GM23338 (cell line): Measurements from ENCODE around the gene GTF2A1. TPM values are rescaled to one million over a fixed set of nuclear protein-coding genes. Genes with fewer than 3 reads are reported as not detected.

Source experiments
- ATAC-seq: fragments of 200-7000 bp; cut with Tn5 transposase; 3 replicates; pipeline ENCODE4 v1.9.1; 2020
- DNase-seq: peaks from one replicate; pipeline ENCODE4 v3.0.0-alpha.2; 2015; ENCODE audit warnings: low spot score
- H2AFZ ChIP-seq: fragments of 200-600 bp; sonication (generic); 2 replicates; pipeline ENCODE4 v1.8.0; 2016; ENCODE audit warnings: antibody characterized with exemption, mild to moderate bottlenecking, moderate library complexity
- H3F3A ChIP-seq: fragments of 200-600 bp; sonication (generic); replicated peaks from 2 replicates; pipeline ENCODE4 v1.8.0; 2017; ENCODE audit warnings: antibody characterized with exemption, mixed run types, low read depth
- H3K27ac ChIP-seq: fragments of 200-600 bp; sonication (generic); 2 replicates; pipeline ENCODE4 v1.6.1; 2016; ENCODE audit warnings: low read depth
- H3K27me3 ChIP-seq: fragments of 200-600 bp; sonication (generic); 2 replicates; pipeline ENCODE4 v1.8.0; 2016; ENCODE audit warnings: mild to moderate bottlenecking, mixed run types, moderate library complexity; ENCODE audit not compliant: insufficient read depth
- H3K36me3 ChIP-seq: fragments of 200-600 bp; sonication (generic); 2 replicates; pipeline ENCODE4 v1.8.0; 2016; ENCODE audit warnings: mild to moderate bottlenecking; ENCODE audit not compliant: insufficient read depth
- H3K4me1 ChIP-seq: fragments of 200-600 bp; sonication (generic); 2 replicates; pipeline ENCODE4 v1.8.0; 2016; ENCODE audit warnings: mild to moderate bottlenecking, moderate library complexity; ENCODE audit not compliant: insufficient read depth
- H3K4me2 ChIP-seq: fragments of 200-600 bp; sonication (generic); 2 replicates; pipeline ENCODE4 v1.7.1; 2017; ENCODE audit warnings: mixed run types
- H3K4me3 ChIP-seq: fragments of 200-600 bp; sonication (generic); 2 replicates; pipeline ENCODE4 v1.6.1; 2016; ENCODE audit warnings: mixed run types
- H3K79me2 ChIP-seq: fragments of 200-600 bp; sonication (generic); replicated peaks from 2 replicates; pipeline ENCODE4 v1.8.0; 2017; ENCODE audit warnings: mild to moderate bottlenecking; ENCODE audit not compliant: insufficient read depth
- H3K9me2 ChIP-seq: fragments of 200-600 bp; sonication (generic); 2 replicates; pipeline ENCODE4 v1.8.0; 2017; ENCODE audit not compliant: insufficient read depth
- H4K20me1 ChIP-seq: fragments of 200-600 bp; sonication (generic); replicated peaks from 2 replicates; pipeline ENCODE4 v1.8.0; 2017; ENCODE audit warnings: mild to moderate bottlenecking; ENCODE audit not compliant: insufficient read depth
- H3K27ac Mint-ChIP-seq: 2 replicates; pipeline ENCODE4 v1.8.0; 2020; ENCODE audit warnings: inconsistent platforms, mild to moderate bottlenecking, moderate library complexity, mixed read lengths
- H3K27me3 Mint-ChIP-seq: 3 replicates; pipeline ENCODE4 v1.8.0; 2022; ENCODE audit warnings: low read depth, mild to moderate bottlenecking, moderate library complexity, mixed read lengths, inconsistent platforms; ENCODE audit not compliant: insufficient read depth, poor library complexity
- H3K36me3 Mint-ChIP-seq: 3 replicates; pipeline ENCODE4 v1.8.0; 2021; ENCODE audit warnings: low read depth, mild to moderate bottlenecking, inconsistent platforms, moderate library complexity, mixed read lengths
- H3K4me1 Mint-ChIP-seq: 3 replicates; pipeline ENCODE4 v1.8.0; 2020; ENCODE audit warnings: mild to moderate bottlenecking, inconsistent platforms, mixed read lengths
- H3K4me3 Mint-ChIP-seq: 3 replicates; pipeline ENCODE4 v1.8.0; 2021; ENCODE audit warnings: moderate library complexity, mild to moderate bottlenecking, inconsistent platforms, mixed read lengths
- H3K9me3 Mint-ChIP-seq: 3 replicates; pipeline ENCODE4 v1.8.0; 2020; ENCODE audit warnings: moderate library complexity, mild to moderate bottlenecking, inconsistent platforms, mixed read lengths
- EZH2 ChIP-seq: fragments of 200-600 bp; sonication (generic); IDR thresholded peaks from one replicate; pipeline ENCODE4 v1.8.0; 2017; ENCODE audit warnings: antibody characterized with exemption, mild to moderate bottlenecking, low read depth; ENCODE audit not compliant: unreplicated experiment
- JUNB ChIP-seq: IDR thresholded peaks from one replicate; pipeline ENCODE4 v1.6.1; 2016; ENCODE audit warnings: antibody characterized with exemption; ENCODE audit not compliant: unreplicated experiment
- REST ChIP-seq: IDR thresholded peaks from one replicate; pipeline ENCODE4 v1.6.1; 2018; ENCODE audit warnings: antibody characterized with exemption; ENCODE audit not compliant: unreplicated experiment
- ZNF114 ChIP-seq: fragments of 250-450 bp; sonication (Bioruptor Pico); IDR thresholded peaks from 2 replicates; pipeline ENCODE4 v1.5.0; 2020; ENCODE audit warnings: mild to moderate bottlenecking, moderate library complexity
- ZNF462 ChIP-seq: fragments of 250-450 bp; sonication (Bioruptor Pico); IDR thresholded peaks from 2 replicates; pipeline ENCODE4 v1.5.0; 2020; ENCODE audit warnings: mild to moderate bottlenecking, moderate library complexity
- polyA plus RNA-seq: library from polyadenylated mRNA; unstranded; fragments of >200 nt; fragmentation: Nextera tagmentation; extraction: Ambion mirVana; gene quantifications from 2 replicates; pipeline ENCODE4 v1.2.1, GENCODE V29; 2016
- total RNA-seq: library from RNA; depleted of rRNA; stranded (reverse); fragments of >200 nt; shearing (Covaris generic); gene quantifications from 2 replicates; pipeline ENCODE4 v1.2.3, GENCODE V29; 2014

GTF2A1 gene
- total and polyA plus RNA-seq, 2 experiments from 2014 or later, result 12.1 to 50.6 TPM

GRCh38 chr14:81165188-81165587, 55.6 kb downstream of the GTF2A1 start:
- H3K4me1 ChIP-seq, result no peaks in the 10 kb centered on the region
- Mint-ChIP-seq H3K4me3 (no peak overlapping the region), H3K27ac (no peak overlapping the region), H3K27me3 (no peaks in the 10 kb centered on the region), H3K9me3 (no peaks in the 10 kb centered on the region), H3K36me3 (no peaks in the 10 kb centered on the region; the same call in 2 of the 3 replicates), H3K4me1 (peaks cover 6% of the 10 kb centered on the region)
- DNase-seq, result no peak
- no peaks in the 10 kb centered on the region for H3K79me2 ChIP-seq
- no peak overlapping the region for H3K4me3 ChIP-seq
- H3K9me2 ChIP-seq, result no peaks in the 10 kb centered on the region
- H2AFZ ChIP-seq, result no peak overlapping the region
- no peaks in the 10 kb centered on the region for H3K36me3 ChIP-seq
- H3K27ac ChIP-seq, result no peak overlapping the region
- no peak for ATAC-seq
- TF ChIP-seq ZNF462, result no peak
- TF ChIP-seq ZNF114 (CRISPR knock-in tag), result no peak
- no peak for TF ChIP-seq JUNB
- TF ChIP-seq REST, result no peak
- TF ChIP-seq EZH2, result no peak
- H3K4me2 ChIP-seq, result no peak overlapping the region
- no peaks in the 10 kb centered on the region for H4K20me1 ChIP-seq
- H3F3A ChIP-seq, result no peaks in the 10 kb centered on the region
- no peaks in the 10 kb centered on the region for H3K27me3 ChIP-seq
